Transverse colon (tissue), 4 donors: ENCODE data around the gene KPNA6. TPM values are rescaled to one million over a fixed set of nuclear protein-coding genes. Genes with fewer than 3 reads are reported as not detected.
A peak's percentile ranks its signal among the peaks of the same experiment; 100 is the strongest.
"Not testable (repeated sequence)": the region's sequence is repeated elsewhere in the genome, so short reads cannot be mapped to it uniquely, and the experiment has no call there.

ENCODE experiments used
- DNase-seq: peaks from one replicate; pipeline ENCODE4 v3.0.0-alpha.2; 2019
- H3K27ac ChIP-seq, 4 donors: fragments of 200-600 bp; sonication (generic); 2 replicates each; pipeline ENCODE4 v1.5.1; 2016 to 2018; ENCODE audit warnings: inconsistent platforms in 4 of 4
- H3K27me3 ChIP-seq: fragments of 200-600 bp; sonication (generic); 2 replicates; pipeline ENCODE4 v1.5.1; 2017; ENCODE audit warnings: inconsistent platforms
- H3K36me3 ChIP-seq, 4 donors: fragments of 200-600 bp; sonication (generic); 2 replicates each; pipeline ENCODE4 v1.5.1; 2017 to 2019; ENCODE audit warnings: inconsistent platforms in 4 of 4
- H3K4me1 ChIP-seq, 4 donors: fragments of 200-600 bp; sonication (generic); 2 replicates each; pipeline ENCODE4 v1.5.1; 2017 to 2020; ENCODE audit warnings: inconsistent platforms in 4 of 4
- H3K4me3 ChIP-seq, 4 donors: fragments of 200-600 bp; sonication (generic); 1 replicate in 1 of 4; 2 replicates in 3 of 4; pipeline versions ENCODE4 v1.5.1 to v1.6.1; 2017 to 2019; ENCODE audit warnings: inconsistent platforms in 4 of 4
- H3K9me3 ChIP-seq, 2 donors: fragments of 200-600 bp; sonication (generic); 2 replicates each; pipeline ENCODE4 v1.5.1; 2017 to 2019; ENCODE audit warnings: inconsistent platforms in 2 of 2
- EP300 ChIP-seq: sonication (generic); formaldehyde crosslinking; IDR thresholded peaks from one replicate; pipeline ENCODE4 v1.6.1; 2017; ENCODE audit warnings: antibody characterized with exemption, low read depth
- POLR2A ChIP-seq: fragments of 450-650 bp; IDR thresholded peaks from one replicate; pipeline ENCODE4 v1.6.1; 2016; ENCODE audit warnings: antibody characterized with exemption, mild to moderate bottlenecking, moderate library complexity
- POLR2AphosphoS5 ChIP-seq, 3 donors: sonication (generic); formaldehyde crosslinking; IDR thresholded peaks; one replicate each; pipeline ENCODE4 v1.6.1; 2016; ENCODE audit warnings: antibody characterized with exemption in 3 of 3
- WGBS, 2 donors: methylation state at CpG; one replicate each; pipeline ENCODE4 v1.1.5; 2018; ENCODE audit warnings: low coverage in 1 of 2; 5-methylcytosine and 5-hydroxymethylcytosine counted together
- in situ Hi-C, 4 donors: fragments of 200-750 bp; cut with MboI; loops; one replicate each; pipeline versions ENCODE4 v1.15.0 to v1.15.1; 2017; ENCODE audit warnings: low sequenced_read_pairs in 3 of 4, low pct_ligation_motif_present in 1 of 4, low pct_unique_long_range_greater_than_20kb in 1 of 4
- intact Hi-C: fragments of 100-400 bp; cut with DNase I; formaldehyde crosslinking; loops from one replicate; pipeline ENCODE4 v1.15.1; 2023; ENCODE audit warnings: low total_unique reads
- total RNA-seq, 4 donors: library from RNA; depleted of rRNA; stranded (reverse); fragments of >200 nt; gene quantifications; one replicate each; pipeline ENCODE4 v1.1.0, GENCODE V29; 2016
- TF ChIP-seq, protein P1 (sequence below), 5 experiments: fragments of 200-600 bp in 3 of 5; fragments of 450-650 bp in 2 of 5; sonication (generic) in 3 of 5; IDR thresholded peaks; 1 replicate in 2 of 5; 2 replicates in 3 of 5; pipeline ENCODE4 v1.5.1; 2016 to 2017; ENCODE audit warnings: antibody characterized with exemption in 5 of 5, inconsistent platforms in 3 of 5, mild to moderate bottlenecking in 2 of 5, moderate library complexity in 1 of 5

The KPNA6 gene
- total RNA-seq, result 10 to 100 TPM; 20.5 to 30.5 (median 25.4) TPM

DNA sequence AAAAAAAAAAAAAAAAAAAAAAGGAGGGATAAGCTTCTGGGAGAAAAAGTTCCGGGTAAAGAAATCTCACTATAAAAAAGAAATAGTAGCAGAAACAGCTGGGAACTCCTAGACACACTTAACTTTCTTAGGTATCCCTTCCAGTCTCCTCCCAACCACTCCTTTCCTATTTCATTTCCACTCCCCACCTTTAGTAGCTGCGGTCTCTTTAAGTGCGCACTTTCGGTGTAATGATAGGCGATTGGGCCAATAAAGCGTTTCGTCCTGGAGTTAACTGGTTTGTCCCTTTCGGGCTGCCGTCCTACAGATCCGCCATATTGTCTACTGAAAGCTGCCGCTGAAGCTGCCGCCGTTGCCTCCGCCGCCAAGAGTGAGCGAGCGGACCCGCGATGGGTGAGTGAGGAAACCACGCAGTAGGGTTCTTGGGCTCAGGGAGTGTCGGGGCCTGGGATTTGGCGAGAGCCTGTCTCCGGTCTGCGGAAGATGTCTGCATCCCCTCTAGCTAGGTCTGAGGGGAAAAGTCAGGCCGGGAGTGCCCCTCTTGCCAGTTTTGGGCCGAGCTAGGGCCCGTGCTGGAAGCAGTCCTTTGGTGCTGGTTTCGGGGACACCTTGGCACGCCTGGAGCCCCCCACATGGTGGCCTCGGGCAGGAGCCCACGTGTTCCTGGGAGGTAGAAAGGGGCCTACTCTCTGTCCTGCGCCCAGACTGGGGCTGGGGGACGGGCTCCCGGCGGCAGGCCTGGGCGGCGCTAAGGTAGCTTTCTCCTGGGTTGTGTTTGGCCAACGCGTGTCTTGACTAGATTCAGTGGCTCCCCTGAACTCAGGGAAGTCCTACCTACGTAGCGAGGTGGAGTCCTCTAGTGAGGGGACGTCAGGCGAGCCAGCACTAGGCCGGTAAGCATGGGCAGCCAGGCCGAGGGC lies at the start of gene KPNA6:
TSS of gene KPNA6 (plus strand) at position 315 of the 920 bp plus-strand sequence. CDS start at position 390, 75 bp downstream.
- intact Hi-C loops, result no loop called here
- Histone ChIP-seq H3K27ac (peak within 1 kb of the TSS; percentile 88 to 99 (median 94)), H3K36me3 (no peaks in the 10 kb centered on the region), H3K9me3 (no peaks in the 10 kb centered on the region), H3K27me3 (no peaks in the 10 kb centered on the region), H3K4me3 (peak within 1 kb of the TSS; percentile 64 to 94 (median 76)), H3K4me1 (peaks cover 21 to 42% (median 28%) of the 10 kb centered on the region in 4 donors)
- DNase-seq, result peak; percentile 92
- WGBS, 2 donors, result 0% methylated on average over 15 to 31 of the region's 45 CpGs
- TF ChIP-seq POLR2A, result peak; percentile 51
- TF ChIP-seq, protein P1, sequence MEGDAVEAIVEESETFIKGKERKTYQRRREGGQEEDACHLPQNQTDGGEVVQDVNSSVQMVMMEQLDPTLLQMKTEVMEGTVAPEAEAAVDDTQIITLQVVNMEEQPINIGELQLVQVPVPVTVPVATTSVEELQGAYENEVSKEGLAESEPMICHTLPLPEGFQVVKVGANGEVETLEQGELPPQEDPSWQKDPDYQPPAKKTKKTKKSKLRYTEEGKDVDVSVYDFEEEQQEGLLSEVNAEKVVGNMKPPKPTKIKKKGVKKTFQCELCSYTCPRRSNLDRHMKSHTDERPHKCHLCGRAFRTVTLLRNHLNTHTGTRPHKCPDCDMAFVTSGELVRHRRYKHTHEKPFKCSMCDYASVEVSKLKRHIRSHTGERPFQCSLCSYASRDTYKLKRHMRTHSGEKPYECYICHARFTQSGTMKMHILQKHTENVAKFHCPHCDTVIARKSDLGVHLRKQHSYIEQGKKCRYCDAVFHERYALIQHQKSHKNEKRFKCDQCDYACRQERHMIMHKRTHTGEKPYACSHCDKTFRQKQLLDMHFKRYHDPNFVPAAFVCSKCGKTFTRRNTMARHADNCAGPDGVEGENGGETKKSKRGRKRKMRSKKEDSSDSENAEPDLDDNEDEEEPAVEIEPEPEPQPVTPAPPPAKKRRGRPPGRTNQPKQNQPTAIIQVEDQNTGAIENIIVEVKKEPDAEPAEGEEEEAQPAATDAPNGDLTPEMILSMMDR (IDR thresholded peaks at IDR 0.05), result peak in 1 of 5 experiments; percentile 11
- TF ChIP-seq POLR2AphosphoS5 (IDR thresholded peaks at IDR 0.05), result peak; percentile 72 to 89 (median 85)
- TF ChIP-seq EP300, result no peak
- in situ Hi-C loops, result no loop called here

DNA sequence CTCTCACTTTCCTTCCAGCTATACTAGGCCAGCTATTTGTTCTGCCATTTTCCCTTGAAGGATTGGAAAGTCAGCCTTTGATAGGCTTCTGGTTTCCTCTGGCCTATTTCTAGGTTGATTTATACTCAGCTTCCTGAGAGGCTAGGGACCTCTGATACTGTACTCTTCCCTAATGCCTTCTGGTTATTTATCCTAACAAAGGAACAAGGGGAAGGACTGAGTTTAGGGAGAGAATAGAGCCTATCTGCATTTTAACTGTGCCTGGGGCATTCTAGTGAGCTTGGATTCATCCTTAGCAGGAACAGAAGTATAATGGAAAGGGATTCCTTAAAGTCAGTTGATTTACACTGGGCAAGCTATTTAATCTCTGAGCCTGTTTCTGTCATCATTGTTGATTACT lies 46.9 kb upstream of the KPNA6 start:
- no peak for DNase-seq
- no peak overlapping the region for H3K27ac ChIP-seq

DNA sequence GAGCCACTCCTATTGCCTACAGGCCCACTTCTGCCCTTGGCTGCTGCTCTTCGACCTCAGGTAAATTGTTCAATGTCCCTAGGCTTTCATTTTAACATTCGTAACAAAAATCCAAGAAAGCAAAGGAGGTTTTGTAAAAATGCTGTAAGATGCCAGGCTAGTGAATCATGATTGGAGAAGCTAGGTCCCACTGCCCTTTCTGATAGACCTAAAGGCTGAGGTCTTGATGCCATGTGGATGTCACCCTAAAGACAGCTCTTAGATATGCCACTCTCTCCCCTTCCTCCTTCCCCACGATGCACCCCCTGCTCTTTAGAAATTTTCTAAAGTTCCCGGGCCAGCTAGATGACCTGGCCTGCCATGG lies 45.0 kb upstream of the KPNA6 start:
- intact Hi-C loops, result loop anchor here (2.0 kb wide), 1 partner anchor 42 kb away; no protein-coding TSS in a partner anchor

More for the DNA sequence above, 46.9 kb upstream of the KPNA6 start:
- H3K4me1 ChIP-seq, result peaks cover 0 to 11% (median 5%) of the 10 kb centered on the region in 4 donors
- no peaks in the 10 kb centered on the region for H3K9me3 ChIP-seq
- intact Hi-C loops (no loop called here), in situ Hi-C loops (no loop called here)
- peaks cover 0 to 30% (median 15%) of the 10 kb centered on the region in 4 donors for H3K36me3 ChIP-seq
- no peaks in the 10 kb centered on the region for H3K27me3 ChIP-seq
- no peak overlapping the region for H3K4me3 ChIP-seq
- TF ChIP-seq EP300 (no peak), POLR2A (no peak), POLR2AphosphoS5 (IDR thresholded peaks at IDR 0.05) (no peak)
- TF ChIP-seq, protein P1 (IDR thresholded peaks at IDR 0.05), result no peak

DNA sequence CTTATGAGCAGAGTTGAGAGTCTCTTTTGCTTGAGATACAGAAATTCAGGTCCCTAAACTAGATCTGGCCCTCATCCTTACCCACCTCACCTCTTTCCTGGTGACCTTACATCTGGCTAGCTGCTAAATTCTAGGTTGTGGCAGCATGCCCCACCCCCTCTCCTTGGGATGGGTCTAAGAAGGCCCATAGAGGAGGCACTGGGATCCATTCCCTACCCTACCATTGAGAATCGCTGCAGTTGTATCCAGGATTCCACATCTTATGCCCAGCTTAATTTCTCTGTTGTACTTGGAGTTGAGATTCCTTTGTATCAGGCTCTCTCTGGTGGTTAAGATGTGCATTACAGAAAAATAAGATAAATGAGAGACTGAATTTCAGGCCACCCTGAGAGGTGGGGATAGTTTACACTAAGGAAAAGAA lies 44.6 kb upstream of the KPNA6 start:
- 12 to 33% methylated on average over 1 of the region's 1 CpG for WGBS, 2 donors
- no peaks in the 10 kb centered on the region for H3K27me3 ChIP-seq
- H3K27ac ChIP-seq, result peak overlapping the region; percentile 28 to 58 (median 38)
- no peak for DNase-seq
- no peaks in the 10 kb centered on the region for H3K9me3 ChIP-seq
- in situ Hi-C loops (no loop called here), intact Hi-C loops (loop anchor here (2.0 kb wide), 1 partner anchor 42 kb away; no protein-coding TSS in a partner anchor)
- peaks cover 0 to 27% (median 14%) of the 10 kb centered on the region in 4 donors for H3K4me1 ChIP-seq
- no peak for TF ChIP-seq POLR2AphosphoS5 (IDR thresholded peaks at IDR 0.05)
- TF ChIP-seq, protein P1 (IDR thresholded peaks at IDR 0.05), result peak; percentile 50 to 72 (median 60)
- no peak overlapping the region for H3K4me3 ChIP-seq
- peaks cover 0 to 27% (median 13%) of the 10 kb centered on the region in 4 donors for H3K36me3 ChIP-seq

More for the DNA sequence above, 45.0 kb upstream of the KPNA6 start:
- in situ Hi-C loops, result no loop called here
- Histone ChIP-seq H3K36me3 (peaks cover 0 to 30% (median 14%) of the 10 kb centered on the region in 4 donors), H3K27ac (peak overlapping the region; percentile 28 to 58 (median 38)), H3K4me3 (no peak overlapping the region), H3K27me3 (no peaks in the 10 kb centered on the region), H3K4me1 (peaks cover 0 to 27% (median 14%) of the 10 kb centered on the region in 4 donors), H3K9me3 (no peaks in the 10 kb centered on the region)
- DNase-seq, result no peak
- WGBS, 2 donors, result 79 to 80% methylated on average over 1 to 4 of the region's 4 CpGs
- TF ChIP-seq POLR2A, result no peak
- TF ChIP-seq EP300, result no peak
- TF ChIP-seq POLR2AphosphoS5 (IDR thresholded peaks at IDR 0.05), result no peak
- TF ChIP-seq, protein P1 (IDR thresholded peaks at IDR 0.05), result no peak

DNA sequence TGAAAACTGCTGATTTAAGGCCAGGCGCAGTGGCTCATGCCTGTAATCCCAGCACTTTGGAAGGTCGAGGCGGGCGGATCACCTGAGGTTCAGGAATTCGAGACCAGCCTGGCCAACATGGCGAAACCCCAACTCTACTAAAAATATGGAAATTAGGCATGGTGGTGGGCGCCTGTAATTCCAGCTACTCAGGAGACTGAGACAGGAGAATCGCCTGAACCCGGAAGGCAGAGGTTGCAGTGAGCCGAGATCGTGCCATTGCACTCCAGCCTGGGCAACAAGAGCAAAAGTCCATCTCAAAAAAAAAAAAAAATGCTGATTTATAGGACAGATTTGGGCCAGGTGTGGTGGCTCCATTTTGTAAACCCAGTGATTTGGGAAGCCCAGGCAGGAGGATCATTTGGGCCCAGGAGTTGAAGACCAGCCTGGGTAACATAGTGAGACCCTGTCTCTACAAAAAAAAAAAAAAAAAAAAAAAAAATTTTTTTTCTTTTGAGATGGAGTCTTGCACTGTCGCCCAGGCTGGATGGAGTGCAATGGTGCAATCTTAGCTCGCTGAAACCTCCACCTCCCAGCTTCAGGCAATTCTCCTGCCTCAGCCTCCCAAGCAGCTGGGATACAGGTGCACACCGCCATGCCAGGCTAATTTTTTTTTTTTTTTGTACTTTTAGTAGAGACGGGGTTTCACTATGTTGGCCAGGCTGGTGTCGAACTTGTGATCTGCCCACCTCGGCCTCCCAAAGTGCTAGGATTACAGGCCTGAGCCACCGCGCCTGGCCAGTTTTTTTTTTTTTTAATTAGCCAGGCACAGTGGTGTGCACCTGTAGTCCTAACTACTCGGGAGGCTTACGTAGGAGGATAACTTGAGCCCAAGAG lies 42.0 kb upstream of the KPNA6 start:
- intact Hi-C loops, in situ Hi-C loops, H3K27me3 ChIP-seq, H3K4me3 ChIP-seq, H3K9me3 ChIP-seq, DNase-seq, H3K36me3 ChIP-seq: not testable (repeated sequence)
- H3K4me1 ChIP-seq, result peaks cover 0 to 30% (median 14%) of the 10 kb centered on the region in 4 donors
- 0 to 64% methylated on average over 1 to 21 of the region's 21 CpGs for WGBS, 2 donors
- H3K27ac ChIP-seq, result peak overlapping the region in 2 of 4 donors; percentile 12 to 41
